Measurements from ENCODE around the gene PIM3.
A peak's percentile ranks its signal among the peaks of the same experiment; 100 is the strongest.

PIM3 gene

DNA sequence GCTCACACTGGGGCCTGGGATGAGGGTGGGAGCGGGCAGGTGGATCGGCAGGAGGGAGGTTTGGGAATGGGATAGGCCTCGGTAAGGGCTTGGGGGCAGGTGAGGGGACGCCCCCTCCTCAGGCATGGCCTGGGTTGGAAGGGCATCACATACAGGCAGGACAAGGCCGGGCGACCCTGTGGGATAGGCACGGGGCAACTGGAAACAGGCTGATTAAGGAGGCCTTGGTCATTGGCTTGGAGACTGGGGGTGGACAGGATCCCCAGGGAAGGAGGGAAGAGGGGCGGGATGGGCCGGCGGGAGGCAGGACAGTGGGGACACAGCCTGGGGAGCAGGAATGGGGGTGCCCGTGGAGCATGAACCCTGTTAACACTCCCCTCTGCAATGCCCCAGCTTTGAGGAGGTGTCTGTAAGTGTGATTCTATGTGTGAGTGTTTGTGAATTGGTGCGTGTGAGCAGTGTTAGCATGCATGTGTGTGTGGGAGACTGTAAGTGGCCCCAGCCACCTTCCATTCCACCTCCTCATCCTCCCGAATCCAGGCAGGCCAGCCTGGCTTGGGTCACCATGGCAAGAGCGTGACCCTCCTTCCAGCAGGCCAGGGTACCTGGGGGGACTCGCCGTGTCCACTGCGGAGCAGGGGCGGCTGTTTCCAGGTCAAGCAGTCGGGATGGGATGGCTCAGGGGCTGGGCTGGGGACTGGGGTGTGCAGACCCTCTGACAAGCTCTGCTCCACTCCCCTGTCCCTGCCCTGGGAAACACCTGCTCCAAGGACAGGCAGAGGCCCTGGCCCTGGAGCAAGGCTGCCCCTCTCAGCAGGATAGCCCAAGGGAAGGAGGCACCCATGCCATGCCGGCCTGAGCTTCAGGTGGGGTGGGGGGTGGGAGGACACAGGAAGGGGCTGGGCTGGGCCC lies 3.4 kb upstream of the PIM3 start:
- no peak for DNase-seq

DNA sequence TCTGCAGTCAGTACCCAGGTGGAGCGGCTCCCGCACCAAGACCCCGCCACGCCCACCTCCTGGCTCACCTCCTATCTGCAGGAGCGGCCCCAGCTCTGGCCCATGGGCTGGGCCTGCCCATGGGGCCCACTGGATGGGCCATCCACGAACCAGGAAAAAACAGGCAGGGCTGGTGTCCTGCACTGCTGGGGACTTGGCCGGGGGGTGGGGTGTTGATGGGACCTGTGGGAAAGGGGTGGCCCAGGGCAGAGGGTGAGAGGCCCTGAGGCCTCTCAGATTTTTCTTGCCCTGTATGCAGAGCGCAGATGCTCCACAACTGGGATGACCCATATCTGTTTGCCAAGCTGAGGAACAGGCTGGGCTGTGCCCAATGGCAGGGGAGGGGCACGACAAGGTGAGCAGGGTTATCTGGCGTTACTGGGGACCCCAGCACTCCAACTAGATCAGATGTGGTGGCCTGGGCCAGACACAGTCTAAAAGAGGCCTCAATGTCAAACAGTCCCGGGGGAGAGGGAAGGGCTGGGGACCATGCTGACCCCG lies 2.7 kb upstream of the PIM3 start:
- DNase-seq, result no peak

- no peak for DNase-seq
Observed at GRCh38 chr22:49958366-49958921, 2.1 kb upstream of the PIM3 start.

- DNase-seq, result no peak
Observed at GRCh38 chr22:49958931-49959781, 1.4 kb upstream of the PIM3 start.

DNA sequence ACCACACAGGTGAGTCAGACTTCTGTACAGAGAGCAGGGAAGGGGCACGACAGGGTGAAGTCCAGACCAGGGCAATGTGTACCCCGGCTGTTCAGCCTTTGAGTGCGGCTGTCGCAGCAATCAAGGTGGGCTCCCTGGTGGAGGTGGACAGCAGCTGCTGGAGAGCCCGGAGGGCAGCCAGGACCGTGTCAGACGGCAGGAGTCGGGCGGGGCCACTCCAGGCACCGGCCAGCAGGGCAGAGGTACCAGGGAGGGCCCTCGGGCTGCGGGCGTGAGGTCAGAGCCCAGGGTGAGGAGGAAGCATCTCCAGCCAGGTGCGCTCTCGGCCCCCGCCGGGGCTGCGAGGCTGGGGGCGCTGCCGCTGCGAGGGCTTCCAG lies 802 bp upstream of the PIM3 start:
- DNase-seq, result peak in 1 of 2 experiments; percentile 45

GRCh38 chr22:49961005-49961600 lies 531 bp downstream of the PIM3 start:
- DNase-seq, result no peak

GRCh38 chr22:49961601-49962011 lies 1.0 kb downstream of the PIM3 start:
- DNase-seq, result no peak

DNA sequence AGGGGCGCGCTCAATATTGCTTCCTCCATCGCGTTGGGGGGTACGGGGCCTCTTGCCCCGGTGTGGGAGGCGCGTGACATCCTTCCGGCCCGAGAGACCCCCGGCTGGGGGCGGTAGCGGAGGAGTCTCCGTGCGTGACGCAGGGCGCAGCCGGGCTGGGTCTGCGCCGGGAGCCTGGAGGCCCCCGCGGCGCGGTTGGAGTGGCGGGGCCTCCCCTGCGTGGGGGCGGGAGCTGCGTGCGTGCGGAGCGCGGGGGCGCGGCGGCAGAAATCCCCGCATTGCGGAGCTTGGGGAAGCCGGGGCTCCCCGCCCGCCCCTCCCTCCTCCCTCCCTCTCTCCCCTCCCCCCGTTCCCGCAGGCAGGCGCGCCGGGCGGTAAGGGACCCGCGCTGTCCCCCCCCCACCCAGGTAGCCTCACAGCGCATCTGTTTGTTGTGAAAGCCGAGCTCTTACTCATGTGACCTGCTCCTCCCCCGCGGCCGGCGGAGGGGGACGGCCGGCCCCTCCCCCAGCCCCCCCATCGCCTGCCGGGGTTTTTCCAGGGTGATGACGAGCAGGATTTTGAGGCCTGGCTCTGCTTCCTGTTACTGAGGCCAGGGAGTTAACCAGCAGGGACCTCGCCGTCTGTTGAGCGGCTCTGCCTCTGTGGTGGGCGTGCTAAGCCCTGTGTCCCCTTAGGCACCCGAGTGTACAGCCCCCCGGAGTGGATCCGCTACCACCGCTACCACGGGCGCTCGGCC lies 1.6 kb downstream of the PIM3 start:
- peak; percentile 21 to 32 for DNase-seq

DNA sequence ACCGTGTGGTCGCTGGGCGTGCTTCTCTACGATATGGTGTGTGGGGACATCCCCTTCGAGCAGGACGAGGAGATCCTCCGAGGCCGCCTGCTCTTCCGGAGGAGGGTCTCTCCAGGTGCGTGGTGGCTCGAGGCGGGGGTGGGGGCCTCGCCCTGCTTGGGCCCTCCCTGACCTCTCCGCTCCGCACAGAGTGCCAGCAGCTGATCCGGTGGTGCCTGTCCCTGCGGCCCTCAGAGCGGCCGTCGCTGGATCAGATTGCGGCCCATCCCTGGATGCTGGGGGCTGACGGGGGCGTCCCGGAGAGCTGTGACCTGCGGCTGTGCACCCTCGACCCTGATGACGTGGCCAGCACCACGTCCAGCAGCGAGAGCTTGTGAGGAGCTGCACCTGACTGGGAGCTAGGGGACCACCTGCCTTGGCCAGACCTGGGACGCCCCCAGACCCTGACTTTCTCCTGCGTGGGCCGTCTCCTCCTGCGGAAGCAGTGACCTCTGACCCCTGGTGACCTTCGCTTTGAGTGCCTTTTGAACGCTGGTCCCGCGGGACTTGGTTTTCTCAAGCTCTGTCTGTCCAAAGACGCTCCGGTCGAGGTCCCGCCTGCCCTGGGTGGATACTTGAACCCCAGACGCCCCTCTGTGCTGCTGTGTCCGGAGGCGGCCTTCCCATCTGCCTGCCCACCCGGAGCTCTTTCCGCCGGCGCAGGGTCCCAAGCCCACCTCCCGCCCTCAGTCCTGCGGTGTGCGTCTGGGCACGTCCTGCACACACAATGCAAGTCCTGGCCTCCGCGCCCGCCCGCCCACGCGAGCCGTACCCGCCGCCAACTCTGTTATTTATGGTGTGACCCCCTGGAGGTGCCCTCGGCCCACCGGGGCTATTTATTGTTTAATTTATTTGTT lies 2.4 kb downstream of the PIM3 start:
- no peak for DNase-seq

GRCh38 chr22:49963647-49964026 lies 3.1 kb downstream of the PIM3 start:
- DNase-seq, result no peak

GRCh38 chr22:49964136-49965090 lies 3.8 kb downstream of the PIM3 start:
- DNase-seq, result no peak

DNA sequence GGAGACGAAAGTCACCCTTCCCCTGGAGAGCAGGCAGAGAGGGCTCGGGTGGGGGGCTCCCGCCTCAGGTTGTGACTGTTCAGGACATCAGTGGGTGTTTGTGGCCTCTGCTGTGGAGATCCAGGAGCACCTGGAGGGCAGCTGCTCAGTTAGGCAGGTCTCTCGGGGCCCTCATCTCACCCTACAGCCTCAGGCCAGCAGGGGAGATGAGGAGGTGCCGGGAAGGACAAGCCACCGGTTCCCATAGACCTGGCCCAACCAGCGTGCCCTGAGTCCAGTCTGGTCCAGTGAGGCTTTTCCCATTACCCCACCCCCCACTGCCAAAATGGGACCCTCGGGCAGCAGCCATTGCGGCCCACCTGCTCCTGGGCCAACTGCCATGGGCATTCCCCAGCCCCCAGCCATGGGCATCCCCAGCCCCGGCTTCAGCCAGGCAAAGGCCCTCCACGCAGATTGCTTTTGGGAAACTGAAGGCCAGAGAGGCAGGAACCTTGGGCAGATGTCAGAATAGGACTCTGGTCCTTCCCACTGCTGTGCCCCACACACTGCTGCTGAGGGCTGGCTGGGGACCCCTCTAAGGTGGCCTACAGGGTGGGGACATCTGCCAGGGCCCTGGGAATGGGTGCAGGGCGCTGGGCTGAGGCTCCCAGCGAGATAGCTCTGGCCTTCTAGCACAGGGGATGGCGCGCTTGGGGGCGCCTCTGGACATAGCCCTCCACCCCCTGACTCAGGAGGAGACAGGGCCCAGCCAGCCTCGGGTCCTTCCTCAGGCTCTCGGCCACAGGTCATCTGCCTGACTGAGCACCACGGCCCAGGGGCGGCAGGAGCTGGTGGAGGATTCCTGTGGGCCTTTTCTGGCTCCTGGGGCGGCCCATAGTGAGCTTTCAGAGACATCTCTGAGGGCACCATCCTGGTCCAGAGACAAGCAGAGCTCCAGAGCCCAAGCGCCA lies 4.8 kb downstream of the PIM3 start:
- no peak for DNase-seq

DNA sequence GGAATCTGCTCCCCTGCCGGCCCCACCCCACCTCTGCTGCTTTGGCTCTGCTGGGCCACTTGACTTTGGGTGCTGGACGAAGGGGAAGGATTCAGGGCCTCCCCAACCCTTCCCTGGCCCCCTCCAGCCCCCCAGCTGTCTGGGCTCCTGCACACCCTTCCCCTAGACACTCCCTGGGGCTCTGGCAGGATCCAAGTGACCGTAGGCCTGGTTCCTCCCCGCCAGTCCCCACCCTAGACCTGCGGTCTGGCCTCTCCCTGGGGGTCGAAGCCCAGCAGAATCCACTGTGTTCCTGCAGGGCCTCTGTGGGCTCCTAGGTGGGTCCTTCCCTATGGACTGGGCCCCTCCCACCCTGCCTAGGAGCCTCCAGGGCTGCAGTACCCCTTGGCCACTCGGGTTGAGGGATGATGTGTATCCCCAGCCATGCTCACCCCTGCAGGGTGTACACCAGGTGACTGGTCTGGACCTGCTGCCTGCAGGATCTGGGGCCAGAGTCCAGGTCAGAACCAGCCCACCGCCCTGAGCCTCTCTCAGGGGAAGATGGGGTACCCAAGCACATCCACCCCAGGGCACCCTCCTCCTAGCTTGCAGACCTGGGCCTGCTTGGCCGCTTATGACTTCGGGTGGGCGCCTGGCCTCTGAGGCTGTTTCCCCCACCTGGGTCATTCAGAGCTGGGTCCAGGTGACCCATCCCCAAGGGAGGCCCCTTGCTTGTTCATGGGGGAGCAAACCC lies 5.6 kb downstream of the PIM3 start:
- no peak for DNase-seq

- DNase-seq, result peak; percentile 58 to 65
Observed at GRCh38 chr22:49966774-49967705, 6.5 kb downstream of the PIM3 start.

GRCh38 chr22:49967706-49968208 lies 7.2 kb downstream of the PIM3 start:
- no peak for DNase-seq

- no peak for DNase-seq
Observed at GRCh38 chr22:49968313-49968830, 7.8 kb downstream of the PIM3 start.

Data from AML-193 (cell line).